ENCODE data around the gene ZMYM2. TPM values are rescaled to one million over a fixed set of nuclear protein-coding genes. Genes with fewer than 3 reads are reported as not detected.

ZMYM2 gene
- total RNA-seq: 26.5 and 53.9 TPM in 2 replicates

DNA sequence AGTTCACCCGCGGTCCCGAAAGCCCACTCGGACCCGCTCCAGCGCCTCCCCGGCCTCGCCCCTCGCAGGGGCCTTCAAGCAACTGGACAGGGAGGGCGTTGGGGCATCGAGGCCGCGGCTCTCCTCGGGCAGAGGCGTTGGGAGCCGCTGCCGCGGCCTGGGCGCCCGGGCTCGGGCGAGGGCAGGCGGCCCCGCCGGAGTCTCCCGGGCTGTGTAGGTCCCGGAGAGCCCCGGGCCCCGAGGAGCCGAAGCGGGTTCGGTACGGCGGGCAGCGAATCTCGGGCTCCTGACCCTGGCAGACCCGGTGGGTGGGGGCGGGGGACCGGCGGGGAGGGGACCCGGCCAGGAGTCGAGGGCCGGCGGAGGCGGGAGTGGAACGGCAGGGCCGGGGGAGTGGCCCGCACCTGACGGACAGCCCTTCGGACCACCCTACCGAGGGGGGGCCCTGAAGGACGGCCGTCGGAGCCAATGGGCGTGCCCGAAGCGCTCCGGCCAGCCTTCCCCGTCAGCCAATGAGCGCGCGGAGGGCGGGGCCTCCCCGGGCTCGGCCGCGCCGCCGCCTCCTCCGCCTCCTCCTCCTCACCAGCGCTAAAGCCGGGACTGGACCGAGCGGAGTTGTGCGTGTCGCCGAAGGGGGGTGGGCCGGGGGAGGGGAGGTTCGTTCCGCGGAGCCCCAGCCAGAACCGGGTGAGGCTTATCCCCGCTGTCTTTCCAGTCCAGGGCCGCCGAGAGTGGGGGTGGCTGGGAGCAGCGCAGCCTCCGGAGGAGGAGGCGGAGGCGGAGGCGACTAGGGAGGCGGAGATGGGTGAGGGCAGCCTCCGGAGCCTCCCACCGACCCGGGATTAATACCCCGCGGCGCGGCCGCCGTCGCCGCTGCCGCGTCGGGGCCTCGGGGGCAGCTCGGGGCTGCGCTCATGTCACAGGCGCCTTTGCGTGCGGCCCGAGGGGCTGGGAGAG lies at the start of gene ZMYM2:
ZMYM2 (plus strand) TSS at position 573 of the 957 bp plus-strand sequence. CDS start 34,346 bp downstream, outside the sequence.

Other genes with a start within 250 kb of the ZMYM2 start
- 39.1 and 40.7 TPM in 2 replicates for gene PSPC1, start 175.8 kb upstream of the ZMYM2 start, total RNA-seq
- 7.0 and 7.6 TPM in 2 replicates for gene ZMYM5, start 95.1 kb upstream of the ZMYM2 start, total RNA-seq
- gene GJA3, start 202.3 kb downstream of the ZMYM2 start, total RNA-seq: under 0.01 and 0.16 TPM in 2 replicates
- 0.24 and 0.78 TPM in 2 replicates for gene GJB2, start 234.2 kb downstream of the ZMYM2 start, total RNA-seq

All from epithelial cell of alveolus of lung (primary cell).